Pancreas (tissue), 10 donors: Measurements from ENCODE around the gene MC4R. TPM values are rescaled to one million over a fixed set of nuclear protein-coding genes. Genes with fewer than 3 reads are reported as not detected.

ENCODE experiments used
- ATAC-seq, 4 donors: fragments of 200-7000 bp; cut with Tn5 transposase; one replicate each; pipeline versions ENCODE4 v1.8.0 to v1.9.1; 2020; ENCODE audit warnings: mild to moderate bottlenecking in 4 of 4, moderate library complexity in 4 of 4
- DNase-seq, 6 donors: peaks; one replicate each; pipeline ENCODE4 v3.0.0-alpha.2; 2020
- FAIRE-seq: peaks from 2 replicates; lab custom pipeline; 2012; peaks lifted over from hg19 to GRCh38; lab: Jason Lieb, UNC
- H3K27ac ChIP-seq, 4 donors: fragments of 200-600 bp; sonication (generic); 1 replicate in 3 of 4; 2 replicates in 1 of 4; pipeline versions ENCODE4 v1.5.0 to v1.8.0; 2020
- H3K27me3 ChIP-seq, 4 donors: fragments of 200-600 bp; one replicate each; pipeline ENCODE4 v1.8.0; 2021
- H3K36me3 ChIP-seq, 3 donors: fragments of 200-600 bp; sonication (generic) in 1 of 3; one replicate each; pipeline versions ENCODE4 v1.5.0 to v1.8.0; 2020 to 2021
- H3K4me1 ChIP-seq, 3 donors: fragments of 200-600 bp; one replicate each; pipeline ENCODE4 v1.8.0; 2021
- H3K4me3 ChIP-seq, 4 donors: fragments of 200-600 bp; sonication (generic) in 2 of 4; one replicate each; pipeline versions ENCODE4 v1.5.0 to v1.8.0; 2020 to 2021
- H3K9me3 ChIP-seq, 4 donors: fragments of 200-600 bp; one replicate each; pipeline ENCODE4 v1.8.0; 2021
- WGBS, 2 donors: extraction: QIAGEN DNeasy Blood & Tissue Kit; methylation state at CpG; one replicate each; pipeline ENCODE4 v1.1.7; 2013; 5-methylcytosine and 5-hydroxymethylcytosine counted together
- intact Hi-C, 3 donors: fragments of 100-400 bp; cut with DNase I; formaldehyde crosslinking; loops; one replicate each; pipeline versions ENCODE4 v1.11.1 to v1.14.2; 2022
- polyA plus RNA-seq, 2 donors: library from polyadenylated mRNA; stranded (reverse); fragments of 200-250 nt; gene quantifications; one replicate each; pipeline ENCODE4 v1.2.3, GENCODE V29; 2013
- total RNA-seq, 6 donors: library from RNA; stranded (reverse); fragmentation: NEBNext Ultra II Directional in 4 of 6; extraction: Animal tissue kit (Norgen Biotek cat#: 25700) in 4 of 6; gene quantifications; one replicate each; pipeline versions ENCODE4 v1.2.1 to v1.2.4, GENCODE V29; 2021 to 2023
- TF ChIP-seq, protein P1 (sequence below), 4 donors: fragments of 200-600 bp; sonication (generic) in 3 of 4; IDR thresholded peaks; one replicate each; pipeline versions ENCODE4 v1.5.0 to v1.8.0; 2021; ENCODE audit warnings: antibody characterized with exemption in 4 of 4
- donor health status: healthy with polysubstance abuse.
- donor health status: DM: no; HTN: no; CAD: no; lungs with moderate emphysema.
- donor health status: DM: no; HTN: no; CAD: no.
- donor health status: control.
- donor health status: control.
- donor health status: Bipolar disorder and iron deficiency.
- donor health status: DM: yes; HTN: yes; CAD: no.
- donor health status: DM: no; HTN: no; CAD: no.
- donor health status: DM: no; HTN: no; CAD: no.
- donor health status: DM: yes; HTN: yes; CAD: no.

Gene MC4R
- total and polyA plus RNA-seq, 8 donors, result 0.05 TPM; not detected in 7

DNA sequence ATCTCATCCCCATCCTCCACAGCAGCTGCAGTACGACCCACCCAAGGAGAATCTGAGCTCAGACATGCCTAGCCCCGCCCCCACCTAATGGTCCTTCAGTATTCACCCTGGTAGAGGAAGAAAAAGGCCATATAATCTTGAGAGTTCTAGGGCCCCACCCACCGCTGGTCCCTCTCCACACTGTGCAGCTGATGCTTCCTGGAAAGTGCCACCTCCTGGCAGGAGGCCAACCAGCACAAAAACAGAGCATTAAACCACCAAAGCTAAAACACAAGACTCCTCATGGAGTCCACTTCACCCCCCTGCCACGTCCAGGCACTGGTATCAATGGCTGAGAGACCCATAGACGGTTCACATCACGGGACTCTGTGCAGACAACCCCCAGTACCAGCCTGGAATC lies 40.7 kb downstream of the MC4R start:
- H3K27me3 ChIP-seq, result no peaks in the 10 kb centered on the region
- DNase-seq (peak in 2 of 6 donors; percentile 18 to 46), ATAC-seq (no peak), FAIRE-seq (no peak)
- WGBS, 2 donors, result 54 to 57% methylated on average over 6 of the region's 6 CpGs
- no peaks in the 10 kb centered on the region for H3K36me3 ChIP-seq
- TF ChIP-seq, protein P1, sequence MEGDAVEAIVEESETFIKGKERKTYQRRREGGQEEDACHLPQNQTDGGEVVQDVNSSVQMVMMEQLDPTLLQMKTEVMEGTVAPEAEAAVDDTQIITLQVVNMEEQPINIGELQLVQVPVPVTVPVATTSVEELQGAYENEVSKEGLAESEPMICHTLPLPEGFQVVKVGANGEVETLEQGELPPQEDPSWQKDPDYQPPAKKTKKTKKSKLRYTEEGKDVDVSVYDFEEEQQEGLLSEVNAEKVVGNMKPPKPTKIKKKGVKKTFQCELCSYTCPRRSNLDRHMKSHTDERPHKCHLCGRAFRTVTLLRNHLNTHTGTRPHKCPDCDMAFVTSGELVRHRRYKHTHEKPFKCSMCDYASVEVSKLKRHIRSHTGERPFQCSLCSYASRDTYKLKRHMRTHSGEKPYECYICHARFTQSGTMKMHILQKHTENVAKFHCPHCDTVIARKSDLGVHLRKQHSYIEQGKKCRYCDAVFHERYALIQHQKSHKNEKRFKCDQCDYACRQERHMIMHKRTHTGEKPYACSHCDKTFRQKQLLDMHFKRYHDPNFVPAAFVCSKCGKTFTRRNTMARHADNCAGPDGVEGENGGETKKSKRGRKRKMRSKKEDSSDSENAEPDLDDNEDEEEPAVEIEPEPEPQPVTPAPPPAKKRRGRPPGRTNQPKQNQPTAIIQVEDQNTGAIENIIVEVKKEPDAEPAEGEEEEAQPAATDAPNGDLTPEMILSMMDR (IDR thresholded peaks at IDR 0.05), result no peak
- H3K4me3 ChIP-seq, result no peak overlapping the region
- no peaks in the 10 kb centered on the region for H3K4me1 ChIP-seq
- intact Hi-C loops, result no loop called here
- no peaks in the 10 kb centered on the region for H3K9me3 ChIP-seq
- H3K27ac ChIP-seq, result no peak overlapping the region

DNA sequence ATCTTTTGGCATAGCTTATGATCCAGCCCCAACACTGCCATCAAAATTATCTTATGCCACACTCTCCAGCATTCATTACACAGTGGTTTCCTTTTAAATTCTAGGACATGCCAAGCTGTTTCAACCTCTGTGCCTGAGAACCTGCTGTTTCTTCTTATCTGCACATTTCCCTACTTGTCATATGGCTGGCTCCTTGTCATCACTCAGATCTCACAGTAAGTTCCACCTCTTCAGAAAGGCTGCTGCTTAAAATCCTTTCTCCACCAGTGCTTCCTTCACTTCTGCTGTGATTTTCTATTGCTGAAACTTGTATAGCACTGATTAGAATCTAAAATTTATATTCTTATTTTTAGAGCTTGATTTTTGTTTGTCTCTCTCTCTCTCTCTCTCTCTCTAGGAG lies 43.4 kb downstream of the MC4R start:
- intact Hi-C loops, result no loop called here

DNA sequence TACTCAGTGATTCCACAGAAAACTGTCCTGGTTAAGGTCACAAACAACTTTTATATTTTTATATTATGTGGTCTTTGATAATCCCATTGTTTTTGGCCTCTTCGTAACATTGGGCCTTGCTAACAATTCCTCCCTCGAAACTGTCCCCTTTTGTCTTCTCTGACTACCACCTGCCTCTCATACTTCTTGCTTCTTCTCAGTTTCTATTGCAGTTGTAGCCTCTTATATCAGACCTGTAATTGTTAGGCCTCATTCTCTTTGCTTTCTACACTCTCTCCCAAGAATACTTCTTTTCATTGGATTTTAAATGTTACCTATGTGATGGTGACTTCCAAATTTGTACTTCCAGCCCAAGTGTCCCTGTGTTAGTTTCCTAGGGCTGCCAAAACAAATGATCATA lies 44.7 kb downstream of the MC4R start:
- FAIRE-seq, result no peak
- TF ChIP-seq, protein P1 (IDR thresholded peaks at IDR 0.05), result no peak
- intact Hi-C loops, result no loop called here
- no peak for ATAC-seq
- no peaks in the 10 kb centered on the region for H3K9me3 ChIP-seq
- H3K4me3 ChIP-seq, result no peak overlapping the region
- 55 to 64% methylated on average over 2 of the region's 2 CpGs for WGBS, 2 donors
- H3K27ac ChIP-seq, result no peak overlapping the region
- H3K36me3 ChIP-seq, result no peaks in the 10 kb centered on the region
- H3K4me1 ChIP-seq, result no peaks in the 10 kb centered on the region
- DNase-seq, result no peak
- H3K27me3 ChIP-seq, result no peaks in the 10 kb centered on the region

More for the DNA sequence above, 43.4 kb downstream of the MC4R start:
- Histone ChIP-seq H3K4me3 (no peak overlapping the region), H3K36me3 (no peaks in the 10 kb centered on the region), H3K27me3 (no peaks in the 10 kb centered on the region), H3K4me1 (no peaks in the 10 kb centered on the region), H3K27ac (no peak overlapping the region), H3K9me3 (no peaks in the 10 kb centered on the region)
- no peak for DNase-seq
- FAIRE-seq, result no peak
- TF ChIP-seq, protein P1 (IDR thresholded peaks at IDR 0.05), result no peak
- no peak for ATAC-seq

DNA sequence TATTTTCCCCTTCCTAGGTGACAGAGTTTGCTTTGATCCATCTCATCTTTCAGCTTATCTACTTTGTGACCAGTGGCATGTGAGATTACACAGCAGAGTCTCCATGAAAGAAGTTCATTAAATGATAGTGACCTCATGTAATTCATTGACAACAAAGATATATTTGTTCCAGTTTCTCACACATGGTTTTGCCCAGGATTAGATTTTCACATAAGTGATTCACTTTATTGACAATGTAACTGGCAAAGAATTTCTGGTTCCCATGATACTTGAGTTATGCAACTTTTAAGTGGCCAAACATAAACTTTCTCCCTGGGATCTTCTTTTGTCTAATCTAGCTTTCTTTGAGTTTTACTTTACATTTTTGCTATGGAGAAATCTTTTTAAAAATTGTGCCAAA lies 50.0 kb downstream of the MC4R start:
- no peak overlapping the region for H3K27ac ChIP-seq
- TF ChIP-seq, protein P1 (IDR thresholded peaks at IDR 0.05), result no peak
- no peaks in the 10 kb centered on the region for H3K9me3 ChIP-seq
- H3K4me1 ChIP-seq, result no peaks in the 10 kb centered on the region
- no peak for ATAC-seq
- H3K4me3 ChIP-seq, result no peak overlapping the region
- no peak for FAIRE-seq
- no peak for DNase-seq
- no peaks in the 10 kb centered on the region for H3K36me3 ChIP-seq
- no peaks in the 10 kb centered on the region for H3K27me3 ChIP-seq
- intact Hi-C loops, result no loop called here
